ENCODE results near the gene CBX5.
"Not testable (repeated sequence)": the region's sequence is repeated elsewhere in the genome, so short reads cannot be mapped to it uniquely, and the experiment has no call there.

Gene CBX5

GRCh38 chr12:54294953-54295566 is 15.1 kb upstream of the CBX5 start:
- no peak for DNase-seq
- intact Hi-C loops (cut with DNase I): loop anchor here (5.0 kb wide), 1 partner anchor 72 kb away; no protein-coding TSS in a partner anchor

- intact Hi-C loops (cut with DNase I): loop anchor here (5.0 kb wide), 1 partner anchor 73 kb away; no protein-coding TSS in a partner anchor
- DNase-seq: peak in 8 of 10 donors; percentile 32 to 93 (median 64)
Measured at GRCh38 chr12:54294152-54294952, 14.4 kb upstream of the CBX5 start.

- intact Hi-C loops (cut with DNase I): loop anchor here (5.0 kb wide), 1 partner anchor 74 kb away; no protein-coding TSS in a partner anchor
Measured at GRCh38 chr12:54292931-54293241, 13.0 kb upstream of the CBX5 start.

GRCh38 chr12:54292083-54292930 is 12.4 kb upstream of the CBX5 start:
- no peak for DNase-seq

More at GRCh38 chr12:54292931-54293241, 13.0 kb upstream of the CBX5 start:
- DNase-seq: peak in 1 of 10 donors; percentile 50

GRCh38 chr12:54287261-54288157 is 7.6 kb upstream of the CBX5 start:
- intact Hi-C loops (cut with DNase I): no loop called here
- DNase-seq: peak in 1 of 10 donors; percentile 11

More at GRCh38 chr12:54292083-54292930, 12.4 kb upstream of the CBX5 start:
- intact Hi-C loops (cut with DNase I): loop anchor here (5.0 kb wide), 1 partner anchor 75 kb away; no protein-coding TSS in a partner anchor

GRCh38 chr12:54286042-54287030 is 6.4 kb upstream of the CBX5 start:
- intact Hi-C loops (cut with DNase I): no loop called here
- DNase-seq: peak in 1 of 10 donors; percentile 74

GRCh38 chr12:54285150-54286041 is 5.5 kb upstream of the CBX5 start:
- peak in 1 of 10 donors; percentile 2 for DNase-seq
- intact Hi-C loops (cut with DNase I): no loop called here

GRCh38 chr12:54284070-54284780 is 4.3 kb upstream of the CBX5 start:
- intact Hi-C loops (cut with DNase I); DNase-seq: not testable (repeated sequence)

GRCh38 chr12:54282949-54283593 is 3.1 kb upstream of the CBX5 start:
- DNase-seq: peak in 1 of 10 donors; percentile 49
- intact Hi-C loops (cut with DNase I): no loop called here

GRCh38 chr12:54281694-54282093 is 1.8 kb upstream of the CBX5 start:
- DNase-seq; intact Hi-C loops (cut with DNase I): not testable (repeated sequence)

- intact Hi-C loops (cut with DNase I): not testable (repeated sequence)
Measured at GRCh38 chr12:54281261-54281638, 1.3 kb upstream of the CBX5 start.

GRCh38 chr12:54280468-54281260 is 742 bp upstream of the CBX5 start, which contains the start of gene HNRNPA1:
HNRNPA1 (plus strand) TSS chr12:54280726; CDS start chr12:54280808, 82 bp downstream.
- DNase-seq: peak; percentile 92 to 99 (median 96)
- intact Hi-C loops (cut with DNase I): no loop called here

More at GRCh38 chr12:54281261-54281638, 1.3 kb upstream of the CBX5 start:
- DNase-seq: not testable (repeated sequence)

- intact Hi-C loops (cut with DNase I): no loop called here
- DNase-seq: no peak
Measured at GRCh38 chr12:54279227-54279631, 693 bp downstream of the CBX5 start.

GRCh38 chr12:54277823-54278276 is 2.1 kb downstream of the CBX5 start:
- intact Hi-C loops (cut with DNase I): no loop called here
- DNase-seq: no peak

- no peak for DNase-seq
- intact Hi-C loops (cut with DNase I): no loop called here
Measured at GRCh38 chr12:54276368-54276767, 3.6 kb downstream of the CBX5 start.
